NCI-H345 (cell line): ENCODE results near the gene CDK6.
"Not testable (repeated sequence)": the region's sequence is repeated elsewhere in the genome, so short reads cannot be mapped to it uniquely, and the experiment has no call there.

Experiments
- DNase-seq: peaks from one replicate; lab custom pipeline; 2025; lab: John Stamatoyannopoulos, UW

CDK6 gene

DNA sequence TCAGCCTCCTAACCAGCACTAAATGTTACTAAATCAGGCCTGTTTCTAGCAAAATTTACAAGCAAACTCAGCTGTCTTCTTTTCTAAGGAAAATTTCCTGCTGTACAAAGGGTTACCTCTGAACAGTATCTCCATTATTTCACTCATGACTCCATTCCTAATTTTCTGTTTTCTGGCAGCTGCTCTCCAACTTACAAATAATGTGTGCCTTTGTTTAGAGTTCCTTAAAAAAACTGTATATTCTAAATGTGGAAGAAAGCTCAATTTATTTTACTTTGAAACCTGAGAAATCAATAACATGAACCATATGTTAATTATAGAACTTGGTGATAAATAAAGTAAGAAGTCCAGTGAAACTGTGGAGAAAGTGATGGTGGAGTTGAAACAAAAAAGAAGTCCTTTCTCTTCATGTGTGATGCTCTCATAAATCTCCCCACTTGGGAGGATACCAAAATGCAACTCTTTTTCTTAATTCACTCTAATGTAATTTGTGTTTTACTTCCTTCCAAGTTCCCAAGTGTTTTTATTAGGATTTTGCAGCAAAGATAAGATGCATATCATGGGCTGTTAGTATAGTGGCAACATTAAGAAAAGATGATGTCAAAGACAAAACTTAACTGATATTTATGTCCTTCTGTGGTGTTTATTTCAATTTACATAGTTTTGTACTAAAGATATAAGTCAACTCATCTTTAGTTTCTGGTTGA, 74.8 kb downstream of the CDK6 start:
- no peak for DNase-seq

DNA sequence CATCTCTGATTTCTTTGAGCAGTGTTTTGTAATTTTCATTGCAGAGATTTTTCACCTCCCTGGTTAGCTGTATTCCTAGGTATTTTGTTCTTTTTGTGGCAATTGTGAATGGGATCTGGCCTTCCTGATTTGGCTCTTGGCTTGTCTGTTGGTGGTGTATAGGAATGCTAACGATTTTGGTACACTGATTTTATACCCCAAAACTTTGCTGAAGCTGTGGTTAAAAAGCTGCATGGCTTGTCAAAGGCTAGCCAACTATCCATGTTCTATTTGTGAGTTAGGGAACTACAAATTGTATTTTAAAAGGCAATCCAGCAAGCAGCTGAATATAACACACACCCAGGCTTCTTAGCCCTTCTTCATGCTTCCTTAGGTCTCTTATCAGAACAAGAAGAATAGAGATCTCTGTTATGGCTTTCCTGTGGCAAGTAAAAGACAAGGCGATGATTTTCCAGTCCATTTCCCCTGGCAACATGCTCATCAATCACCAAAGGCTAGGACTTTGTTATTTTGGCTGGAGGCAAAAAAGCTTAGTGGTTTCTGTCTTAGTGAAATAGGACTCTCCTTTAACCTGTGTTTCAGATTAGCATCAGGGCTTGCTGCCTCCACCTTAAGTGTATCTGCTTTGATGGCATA, 77.5 kb downstream of the CDK6 start:
- no peak for DNase-seq

DNA sequence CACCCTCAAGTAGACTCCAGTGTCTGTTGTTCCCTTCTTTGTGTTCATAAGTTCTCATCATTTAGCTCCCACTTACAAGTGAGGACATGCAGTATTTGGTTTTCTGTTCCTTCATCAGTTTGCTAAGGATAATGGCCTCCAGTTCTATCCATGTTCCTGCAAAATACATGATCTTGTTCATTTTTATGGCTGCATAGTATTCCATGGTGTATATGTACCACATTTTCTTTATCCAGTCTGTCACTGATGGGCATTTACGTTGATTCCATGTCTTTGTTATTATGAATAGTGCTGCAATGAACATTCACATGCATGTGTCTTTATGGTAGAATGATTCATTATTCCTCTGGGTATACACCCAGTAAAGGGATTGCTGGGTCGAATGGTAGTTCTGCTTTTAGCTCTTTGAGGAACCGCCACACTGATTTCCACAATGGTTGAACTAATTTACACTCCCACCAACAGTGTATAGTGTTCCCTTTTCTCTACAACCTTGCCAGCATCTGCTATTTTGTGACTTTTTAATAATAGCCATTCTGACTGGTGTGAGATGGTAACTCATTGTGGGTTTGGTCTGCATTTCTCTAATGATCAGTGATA, 79.0 kb downstream of the CDK6 start:
- DNase-seq, result not testable (repeated sequence)

DNA sequence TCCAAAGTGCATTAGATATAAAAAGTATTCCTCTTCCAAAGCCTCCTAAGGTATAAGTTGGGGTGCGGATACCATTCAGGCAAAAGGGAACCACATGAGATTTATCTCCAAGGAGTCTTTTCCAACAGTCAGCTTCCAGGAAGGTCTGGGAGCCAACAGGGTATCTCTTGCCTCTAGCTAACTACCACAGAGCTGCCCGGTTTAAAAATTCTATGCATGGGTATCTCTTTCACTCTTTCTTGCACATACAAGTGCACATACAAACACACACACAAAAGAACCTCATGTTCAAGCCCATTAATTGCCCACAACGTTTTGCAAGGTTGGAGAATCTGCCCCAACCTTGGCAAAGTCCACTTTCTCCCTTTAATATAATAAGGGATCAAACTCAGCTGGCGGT, 80.7 kb downstream of the CDK6 start:
- no peak for DNase-seq

DNA sequence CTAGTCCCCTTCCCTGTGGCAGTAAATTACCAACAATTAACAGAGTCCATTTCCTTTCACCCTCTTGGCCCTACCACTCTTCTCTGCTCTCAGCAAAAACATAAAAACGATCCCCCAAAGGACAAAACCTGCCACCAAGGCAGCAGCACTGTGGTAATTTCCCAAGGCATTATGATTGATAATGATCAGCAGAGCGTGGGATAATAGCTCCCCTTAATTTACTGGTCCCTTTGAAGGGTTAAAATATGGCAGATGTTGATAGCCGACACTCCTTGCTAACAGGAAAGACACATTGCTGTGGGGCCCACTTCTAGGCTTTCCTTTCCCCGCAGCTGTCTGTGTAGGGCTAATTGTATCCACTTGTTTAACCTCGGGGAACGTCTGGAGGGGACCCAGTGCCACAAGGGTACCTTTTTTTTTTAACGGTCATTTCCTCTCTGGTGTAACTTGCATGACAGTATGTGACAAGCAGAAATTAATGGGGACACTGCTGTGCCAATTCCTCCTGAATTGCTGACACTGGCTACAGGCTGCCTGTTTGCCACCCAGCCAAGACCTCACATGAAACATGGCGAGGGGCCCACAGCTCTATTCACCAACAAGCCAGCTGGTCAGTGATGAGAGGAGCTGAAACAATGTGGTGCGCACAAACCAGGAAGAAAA, 81.3 kb downstream of the CDK6 start:
- DNase-seq, result no peak

DNA sequence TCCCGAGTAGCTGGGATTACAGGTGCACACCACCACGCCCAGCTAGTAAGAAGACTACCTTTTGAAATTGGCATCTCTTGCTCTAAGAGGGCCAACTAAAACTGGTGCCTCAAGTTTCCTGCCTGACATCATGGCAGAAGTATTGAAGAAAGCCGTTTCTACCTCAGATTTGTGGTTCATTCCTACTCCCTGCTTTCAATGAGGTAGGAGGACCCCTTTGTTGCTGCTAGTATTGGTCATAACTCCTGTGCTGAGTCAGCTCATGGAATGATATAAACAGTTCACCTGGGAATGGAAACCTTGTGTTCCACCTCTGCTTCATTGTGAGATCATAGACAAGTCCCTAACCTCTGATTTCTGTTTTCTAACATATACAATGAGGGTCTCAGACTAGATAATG, 82.8 kb downstream of the CDK6 start:
- no peak for DNase-seq

DNA sequence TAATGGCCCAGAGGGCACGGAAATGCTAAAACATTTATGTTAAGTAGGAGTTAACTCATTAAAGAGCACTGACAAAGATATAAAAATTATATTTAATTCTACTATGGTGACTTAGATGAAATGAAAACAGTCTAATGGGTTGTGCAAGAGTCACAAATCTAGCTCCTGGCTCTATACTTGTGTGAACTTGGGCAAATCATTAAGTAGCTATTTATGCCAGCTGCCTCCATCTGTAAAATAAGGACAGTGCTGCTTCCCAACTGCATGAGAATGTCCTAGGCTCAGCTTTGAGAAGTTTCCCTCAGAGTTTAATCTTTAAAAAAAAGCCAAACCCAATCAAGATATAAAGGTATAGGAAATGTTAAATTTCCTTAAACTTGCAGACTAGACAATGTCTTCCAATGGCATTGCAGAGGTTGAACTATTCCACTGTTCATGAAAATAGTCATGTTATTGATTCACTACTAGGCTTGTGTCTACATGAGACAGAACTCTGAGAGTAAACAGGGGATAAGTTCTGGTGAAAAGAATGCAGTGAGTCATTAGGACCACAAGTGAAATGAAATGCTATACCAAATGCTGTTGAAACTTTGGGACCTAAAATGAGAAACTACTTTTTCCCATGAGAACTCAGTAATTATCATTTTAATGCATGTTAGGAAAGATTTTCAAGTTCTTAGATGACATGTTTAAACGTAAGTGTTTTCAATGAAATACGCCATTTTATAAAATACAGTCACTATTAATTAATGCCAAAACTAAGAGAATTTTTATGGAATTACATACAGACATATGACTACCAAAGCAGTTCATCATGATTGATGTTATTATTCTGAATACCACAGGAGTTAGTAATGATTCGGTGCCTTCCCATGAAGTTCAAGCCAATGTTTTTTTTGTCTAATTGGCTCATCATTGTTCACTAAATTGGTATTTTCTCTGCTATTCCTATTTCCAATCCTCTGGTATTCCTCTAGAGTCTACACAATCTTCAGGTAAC, 84.2 kb downstream of the CDK6 start:
- DNase-seq, result no peak

DNA sequence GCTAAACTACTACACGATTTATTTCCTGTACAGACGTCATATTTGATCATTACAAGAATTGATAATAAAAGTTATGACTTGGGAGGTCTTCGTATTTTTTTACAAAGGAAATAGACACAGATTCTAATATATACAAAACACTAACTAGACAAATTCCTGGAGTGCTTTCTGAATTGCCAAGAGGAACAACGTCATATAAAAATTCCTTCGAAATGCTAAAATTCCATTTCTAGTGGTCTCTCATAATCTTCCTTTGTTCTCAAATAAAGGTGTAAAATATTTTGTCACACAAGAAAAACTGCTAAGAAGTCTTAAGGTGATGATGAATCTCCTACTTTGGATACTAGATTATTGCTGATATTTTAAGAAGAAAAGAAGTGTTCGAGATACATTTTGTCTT, 85.4 kb downstream of the CDK6 start:
- DNase-seq, result no peak

DNA sequence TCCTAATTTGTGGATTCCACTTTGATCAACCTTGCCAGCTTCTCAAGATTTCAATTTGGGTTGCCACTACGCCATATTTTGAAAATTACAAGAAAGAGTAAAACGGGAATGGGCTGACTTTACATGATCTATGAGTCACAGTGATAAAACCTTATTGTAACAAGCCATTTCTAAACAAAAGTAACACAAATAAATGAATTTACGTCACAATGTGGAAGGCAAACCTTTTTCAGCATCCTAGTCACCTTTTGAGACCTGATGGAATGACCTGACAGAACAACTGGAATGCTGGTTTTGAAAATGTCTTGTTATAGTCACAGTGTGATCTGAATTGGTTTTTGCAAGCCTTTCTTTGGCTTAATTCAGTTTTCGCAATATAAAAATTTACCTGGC, 85.9 kb downstream of the CDK6 start:
- no peak for DNase-seq

DNA sequence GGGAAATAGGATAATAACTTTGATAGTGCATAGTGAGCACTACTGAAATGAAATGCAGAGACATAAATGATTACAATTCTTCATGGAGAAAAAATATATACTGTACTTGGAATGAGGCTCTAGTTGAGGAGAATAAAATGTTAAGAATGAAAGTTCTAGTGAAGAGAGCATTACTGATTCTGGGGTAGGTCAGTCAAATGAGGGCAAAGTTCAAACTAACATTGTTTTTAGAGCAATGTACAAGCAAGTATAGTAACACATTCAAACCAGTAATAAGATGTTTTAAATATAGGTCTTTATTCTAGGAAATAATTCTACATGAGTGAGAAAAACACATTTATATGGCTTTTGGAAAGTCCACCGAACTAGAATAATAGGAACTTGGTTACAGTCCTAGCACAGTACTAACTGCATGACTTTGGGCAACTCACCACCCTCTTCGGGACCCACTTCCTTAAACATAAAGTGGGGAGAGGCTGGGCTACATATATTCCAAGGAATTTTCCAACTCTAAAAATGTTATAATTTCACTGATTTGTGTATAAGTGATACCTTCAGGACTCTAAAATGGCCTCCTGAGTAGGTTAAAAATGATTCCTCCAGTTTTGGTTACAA, 86.4 kb downstream of the CDK6 start:
- no peak for DNase-seq

DNA sequence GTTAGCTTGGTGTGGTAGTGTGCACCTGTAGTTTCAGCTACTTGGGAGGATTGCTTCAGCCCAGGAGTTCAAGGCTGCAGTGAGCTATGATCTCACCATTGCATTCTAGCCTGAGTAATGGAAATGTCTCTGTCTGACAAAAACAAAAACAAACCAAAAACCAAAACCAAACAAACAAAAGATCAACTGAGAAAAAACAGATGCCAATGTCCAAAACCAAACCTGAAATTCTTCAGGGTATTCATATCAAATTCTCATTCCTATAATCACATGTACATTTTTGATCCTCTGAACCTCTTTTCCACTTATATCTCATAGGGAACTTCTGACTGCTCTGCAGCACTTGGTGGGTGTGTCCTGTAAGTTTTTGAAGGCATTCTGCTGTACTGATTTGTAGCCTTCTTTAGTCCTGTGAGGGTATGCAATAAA, 87.0 kb downstream of the CDK6 start:
- DNase-seq, result no peak

DNA sequence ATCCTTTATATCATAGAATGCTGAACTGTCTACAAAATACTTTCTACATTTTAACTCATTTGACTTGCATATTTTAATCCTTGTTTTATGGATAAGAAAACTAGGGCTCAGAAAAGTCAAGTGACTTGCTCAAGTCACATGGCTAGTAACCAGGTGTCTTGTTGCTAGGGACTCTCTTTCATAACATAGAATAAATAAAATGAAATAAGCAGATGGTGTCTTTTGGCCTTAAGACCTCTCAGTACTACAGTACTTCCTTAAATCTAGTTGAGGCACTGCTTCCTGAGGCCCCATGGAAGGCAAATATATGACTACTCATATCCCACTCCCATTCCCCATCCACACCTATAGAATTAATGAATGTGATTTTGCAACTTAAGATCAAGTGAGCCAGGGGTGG, 87.9 kb downstream of the CDK6 start:
- DNase-seq, result no peak

DNA sequence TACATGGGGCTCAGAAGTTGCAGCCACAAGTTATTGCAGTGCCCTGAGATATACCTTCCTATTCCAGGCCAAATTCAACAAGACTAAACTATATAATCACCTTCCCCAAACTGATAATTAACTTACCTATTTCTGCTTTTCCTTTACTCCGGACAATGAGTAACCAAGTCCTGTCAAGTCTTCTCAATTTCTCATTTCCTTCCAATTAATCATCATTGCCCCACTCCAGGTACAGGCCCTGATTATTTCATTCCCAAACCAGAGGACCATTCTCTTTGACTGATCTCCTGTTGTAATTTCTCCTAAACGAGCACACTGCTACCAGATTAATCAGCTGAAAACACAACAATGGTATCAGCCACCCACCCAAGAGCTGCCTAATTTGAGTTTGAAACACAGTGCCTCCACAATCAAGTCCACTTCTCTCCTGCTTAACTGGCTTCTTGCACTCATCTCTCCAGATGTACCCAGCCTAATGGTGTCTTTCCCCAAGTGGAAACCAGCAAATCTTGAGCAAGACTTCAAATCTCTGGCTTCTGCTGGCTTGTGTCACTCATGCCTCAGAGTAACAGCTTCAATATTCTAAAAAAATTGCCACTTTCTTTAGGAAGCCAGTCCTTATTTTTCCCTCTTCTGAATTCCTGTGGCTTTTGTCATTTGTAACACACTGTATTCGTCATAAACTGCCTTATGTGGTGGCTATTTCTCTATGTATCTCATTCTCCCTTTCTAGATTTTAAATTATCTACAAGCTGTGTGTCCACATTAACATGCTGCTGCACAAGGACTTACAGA, 89.1 kb downstream of the CDK6 start:
- DNase-seq, result no peak

DNA sequence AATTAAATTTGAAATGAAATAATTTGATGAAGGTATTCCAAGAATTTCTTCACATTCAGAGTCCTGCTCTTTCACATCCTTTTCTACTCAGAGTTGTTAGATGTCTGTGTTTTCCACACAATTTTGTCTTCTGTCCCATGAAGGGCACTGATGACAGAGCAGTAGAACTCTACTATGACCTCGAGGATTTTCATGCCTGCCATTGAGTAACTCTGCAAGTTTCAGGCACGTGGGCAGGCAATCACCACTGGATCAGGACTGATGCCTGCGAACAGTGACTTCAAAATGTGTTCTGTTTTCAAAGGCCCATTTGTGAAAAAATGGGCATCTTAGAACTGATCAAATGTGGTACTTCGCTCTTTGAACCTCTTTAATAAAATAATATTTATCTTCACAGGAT, 91.1 kb downstream of the CDK6 start:
- DNase-seq, result no peak

DNA sequence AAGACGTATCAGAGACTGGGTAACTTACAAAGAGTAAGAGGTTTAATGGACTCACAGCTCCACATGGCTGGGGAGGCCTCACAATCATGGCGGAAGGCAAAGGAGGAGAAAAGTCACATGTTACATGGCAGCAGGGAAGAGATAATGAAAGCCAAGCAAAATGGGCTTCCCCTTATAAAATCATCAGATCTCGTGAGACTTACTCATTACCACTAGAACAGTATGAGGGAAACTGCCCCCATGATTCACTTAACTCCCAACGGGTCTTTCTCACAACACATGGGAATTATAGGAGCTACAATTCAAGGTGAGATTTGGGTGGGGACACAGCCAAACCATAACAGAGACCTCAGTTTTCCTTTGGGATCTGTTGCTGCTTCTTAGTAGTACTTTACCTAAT, 92.2 kb downstream of the CDK6 start:
- not testable (repeated sequence) for DNase-seq

DNA sequence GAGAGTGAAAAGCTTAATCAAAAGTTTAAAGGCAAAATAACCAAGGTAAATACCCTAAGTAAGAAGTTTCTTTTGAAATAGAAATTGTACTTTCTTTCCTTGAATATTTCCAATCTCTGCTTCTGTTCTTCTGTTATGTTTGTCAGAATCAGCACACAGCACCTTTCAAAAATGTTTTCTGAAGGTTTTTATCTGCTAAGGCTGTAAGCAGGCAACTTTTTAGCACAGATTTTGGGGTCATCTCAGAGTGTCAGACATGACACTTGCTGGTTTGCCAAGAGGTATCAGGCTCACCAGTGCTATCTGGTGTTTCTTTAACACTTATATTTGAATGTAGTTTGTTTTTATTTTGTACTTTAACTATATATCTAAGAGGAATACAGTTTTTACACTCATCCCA, 94.2 kb downstream of the CDK6 start:
- DNase-seq, result no peak

DNA sequence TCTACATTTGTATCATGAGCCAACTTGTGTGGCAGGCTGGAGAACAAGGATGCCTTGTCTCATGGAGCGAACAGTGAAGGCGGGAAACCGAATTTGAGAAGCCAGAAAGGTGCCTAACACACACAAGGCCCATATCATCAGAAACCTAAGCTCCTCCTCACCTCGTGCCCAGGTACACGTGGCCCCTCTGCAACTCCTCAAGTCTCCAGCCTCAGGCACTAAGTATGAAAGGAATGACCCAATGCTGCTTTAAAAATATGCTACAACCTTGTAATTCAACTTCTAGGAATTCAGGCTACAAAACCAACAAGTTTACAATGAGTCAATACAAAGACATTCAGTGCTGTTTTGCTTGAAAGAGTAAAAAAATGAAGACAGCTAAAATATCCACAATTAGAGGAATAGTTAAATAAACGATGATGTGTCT, 95.7 kb downstream of the CDK6 start:
- DNase-seq, result no peak

DNA sequence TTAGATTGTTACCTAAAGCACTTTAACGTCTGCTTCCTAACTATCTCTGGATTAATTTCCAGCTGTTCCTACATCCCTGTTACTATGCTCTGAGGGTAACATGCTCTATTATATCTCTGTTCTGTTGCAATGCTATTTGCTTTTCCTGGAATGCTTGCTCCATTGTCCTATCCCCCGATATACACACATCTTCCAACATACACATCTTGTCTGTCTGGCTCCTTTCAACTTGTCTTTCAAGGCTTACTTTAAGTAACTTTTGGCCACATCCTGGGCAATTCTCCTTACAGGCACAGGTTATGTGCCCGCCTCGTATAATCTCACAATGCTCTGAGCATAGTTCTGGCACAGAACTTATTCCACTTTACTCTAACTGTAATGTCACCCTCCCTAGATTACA, 96.2 kb downstream of the CDK6 start:
- no peak for DNase-seq

DNA sequence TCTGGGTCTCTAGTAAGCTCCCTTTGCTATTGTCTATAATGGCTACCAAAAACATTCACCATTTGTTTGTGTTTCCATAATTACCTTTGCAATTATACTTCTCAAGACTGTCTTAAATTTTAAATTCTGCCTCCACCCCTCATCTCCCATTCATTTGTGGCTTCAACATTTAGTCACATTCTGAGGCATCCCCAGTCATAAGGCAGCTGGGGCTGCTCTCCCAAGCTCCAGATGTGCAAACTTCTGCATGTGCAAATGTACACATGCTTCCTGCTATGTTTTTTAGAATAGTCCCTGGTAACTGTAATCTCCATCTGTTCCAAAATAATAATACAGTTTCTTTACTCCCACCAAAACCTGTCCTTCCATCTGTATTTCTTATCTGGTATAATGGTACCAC, 97.3 kb downstream of the CDK6 start:
- no peak for DNase-seq

DNA sequence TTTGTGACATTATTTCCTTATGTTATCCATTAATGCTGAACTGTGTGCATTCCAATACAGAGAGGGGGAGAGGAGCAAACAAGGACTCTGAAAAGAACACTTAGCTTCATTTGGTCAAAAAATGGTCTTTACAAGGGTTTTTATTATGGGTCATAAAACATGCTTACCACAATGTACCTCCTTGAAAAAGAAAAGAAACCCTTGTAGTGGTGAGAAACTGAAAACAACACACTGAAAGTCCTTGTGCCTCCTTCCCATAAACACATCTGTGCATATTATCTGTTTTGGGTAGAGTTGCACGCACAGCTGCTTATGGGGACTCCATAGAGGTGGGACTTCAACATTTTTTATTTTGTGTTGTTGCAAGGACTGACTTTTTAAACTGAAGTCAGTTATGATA, 98.7 kb downstream of the CDK6 start:
- no peak for DNase-seq

DNA sequence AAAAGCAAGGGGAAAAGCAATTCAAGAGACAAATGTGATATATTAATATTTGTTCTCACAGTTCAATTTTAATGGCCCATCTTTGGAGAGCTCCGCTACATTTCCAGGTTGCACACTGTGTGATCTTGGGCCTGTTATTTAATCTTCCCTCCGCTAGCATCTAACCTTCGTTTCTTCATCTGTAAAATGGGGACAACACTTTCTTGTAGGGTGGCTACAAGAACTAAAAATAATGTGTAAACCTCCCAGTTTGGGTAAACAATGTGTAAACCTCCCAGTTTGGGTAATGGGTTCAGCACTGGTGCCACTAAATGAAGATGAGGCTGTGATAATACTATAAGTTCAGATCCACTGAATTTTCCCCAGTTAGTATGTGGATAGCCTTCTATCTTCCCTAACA, 99.5 kb downstream of the CDK6 start:
- DNase-seq, result no peak
